ENCODE data around the gene RFX6.
A peak's percentile ranks its signal among the peaks of the same experiment; 100 is the strongest.

The RFX6 gene

GRCh38 chr6:116954335-116954734 lies 77.3 kb downstream of the RFX6 start (continued):
- TF ChIP-seq ZNF626 (tag by site-specific recombination; IDR thresholded peaks at IDR 0.05) (no peak), ZNF426 (tag by site-specific recombination; IDR thresholded peaks at IDR 0.05) (no peak), BCL11B (tag by site-specific recombination; IDR thresholded peaks at IDR 0.05; ENCODE audit: low read depth) (no peak), ZSCAN16 (tag by site-specific recombination; IDR thresholded peaks at IDR 0.05) (no peak), ZNF571 (tag by site-specific recombination; IDR thresholded peaks at IDR 0.05) (no peak), ZNF2 (tag by site-specific recombination; IDR thresholded peaks at IDR 0.05) (no peak)

- Histone ChIP-seq H3K36me3 (ENCODE audit: control insufficient read depth in 2 of 2, insufficient read depth in 1 of 2, low read length in 2 of 2) (no peaks in the 10 kb centered on the region), H3K4me3 (ENCODE audit: low read depth, low read length) (no peak overlapping the region), H3K9me3 (ENCODE audit: control insufficient read depth, insufficient read depth, low read depth, low read length) (no peaks in the 10 kb centered on the region), H3K27ac (ENCODE audit: extremely low read depth, low read depth, low read length) (no peak overlapping the region), H3K4me1 (ENCODE audit: control insufficient read depth, insufficient read depth, low read length) (peaks cover 10% of the 10 kb centered on the region)
- 0 out of 2 replicates have a peak, but pooled peaks have one; percentile 32 for TF ChIP-seq OSR2 (tag by site-specific recombination; IDR thresholded peaks at IDR 0.05)
- TF ChIP-seq PRDM10 (tag by site-specific recombination; IDR thresholded peaks at IDR 0.05) = no peak
- no peak for TF ChIP-seq PRDM4 (tag by site-specific recombination; IDR thresholded peaks at IDR 0.05)
- TF ChIP-seq ZBTB49 (tag by site-specific recombination; IDR thresholded peaks at IDR 0.05; ENCODE audit: low read depth) = no peak
- ChIA-PET CTCF (interaction anchor here (1.2 to 2.2 kb wide), 3 partner anchors 14 to 17 kb away, joined by 3 to 13 read pairs (median 6); no protein-coding TSS in a partner anchor), POLR2A (interaction anchor here (0.6 kb wide), 1 partner anchor 10 kb away, joined by 3 read pairs; no protein-coding TSS in a partner anchor)
Observed at GRCh38 chr6:116954938-116955337, 77.9 kb downstream of the RFX6 start.

GRCh38 chr6:116955773-116956172 lies 78.7 kb downstream of the RFX6 start:
- POLR2A ChIA-PET = no interaction called here
- H3K4me3 ChIP-seq (ENCODE audit: low read depth, low read length) = no peak overlapping the region
- no peak overlapping the region for H3K27ac ChIP-seq (ENCODE audit: extremely low read depth, low read depth, low read length)
- CTCF ChIA-PET = interaction anchor here (0.8 to 2.2 kb wide), 2 partner anchors 13 to 109 kb away, joined by 3 to 13 read pairs; no protein-coding TSS in a partner anchor
- H3K36me3 ChIP-seq (ENCODE audit: control insufficient read depth in 2 of 2, insufficient read depth in 1 of 2, low read length in 2 of 2) = no peaks in the 10 kb centered on the region
- no peaks in the 10 kb centered on the region for H3K9me3 ChIP-seq (ENCODE audit: control insufficient read depth, insufficient read depth, low read depth, low read length)
- peaks cover 5% of the 10 kb centered on the region for H3K4me1 ChIP-seq (ENCODE audit: control insufficient read depth, insufficient read depth, low read length)
- no peak for TF ChIP-seq ZNF335 (tag by site-specific recombination; conservative IDR thresholded peaks at IDR 0.05)
- TF ChIP-seq PRDM10 (tag by site-specific recombination; IDR thresholded peaks at IDR 0.05) = peak; percentile 84
- no peak for TF ChIP-seq ZNF426 (tag by site-specific recombination; IDR thresholded peaks at IDR 0.05)
- TF ChIP-seq ZBTB1 (tag by site-specific recombination; IDR thresholded peaks at IDR 0.05) = no peak
- TF ChIP-seq ZXDB (tag by site-specific recombination; IDR thresholded peaks at IDR 0.05) = no peak
- no peak for TF ChIP-seq ZNF239 (tag by site-specific recombination; IDR thresholded peaks at IDR 0.05)
- no peak for TF ChIP-seq ZNF707 (tag by site-specific recombination; IDR thresholded peaks at IDR 0.05)
- no peak for TF ChIP-seq ZNF510 (tag by site-specific recombination; IDR thresholded peaks at IDR 0.05; ENCODE audit: insufficient replicate concordance)
- TF ChIP-seq ZNF768 (tag by site-specific recombination; IDR thresholded peaks at IDR 0.05) = no peak
- TF ChIP-seq FEZF1 (tag by site-specific recombination; IDR thresholded peaks at IDR 0.05) = peak; percentile 36; the same call in 1 of the 2 replicates
- TF ChIP-seq ZNF776 (tag by site-specific recombination; IDR thresholded peaks at IDR 0.05; ENCODE audit: borderline replicate concordance) = no peak

Data from HEK293 (cell line).